Measurements from ENCODE around the gene SH3PXD2B.

DNA sequence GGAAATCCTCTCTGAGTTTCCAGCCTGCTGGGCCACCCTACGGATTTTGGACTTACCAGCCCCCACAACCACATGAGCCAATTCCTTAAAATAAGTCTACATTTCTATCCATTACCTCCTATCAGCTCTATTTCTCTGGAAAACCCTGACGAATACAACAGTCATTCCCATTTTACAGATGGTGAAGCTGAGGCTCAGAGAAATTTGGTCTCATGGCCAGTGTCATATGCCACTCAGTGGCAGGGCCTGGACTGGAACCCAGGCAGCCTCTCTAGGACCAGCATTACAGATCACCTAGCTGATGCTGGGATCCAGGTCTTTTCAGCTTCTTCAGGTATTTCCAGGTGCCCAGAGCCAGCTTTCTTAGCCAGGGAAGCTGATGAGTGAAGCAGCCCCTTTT, 45.0 kb upstream of the SH3PXD2B start:
- TF ChIP-seq CTCF (IDR thresholded peaks at IDR 0.05) (no peak), POLR2A (IDR thresholded peaks at IDR 0.05) (no peak)
